ENCODE measurements around the gene ZFYVE27.

The ZFYVE27 gene

GRCh38 chr10:97798958-97799610, 62.2 kb downstream of the ZFYVE27 start:
- no peak for FAIRE-seq

GRCh38 chr10:97800474-97800873, 63.5 kb downstream of the ZFYVE27 start:
- no peak for FAIRE-seq

DNA sequence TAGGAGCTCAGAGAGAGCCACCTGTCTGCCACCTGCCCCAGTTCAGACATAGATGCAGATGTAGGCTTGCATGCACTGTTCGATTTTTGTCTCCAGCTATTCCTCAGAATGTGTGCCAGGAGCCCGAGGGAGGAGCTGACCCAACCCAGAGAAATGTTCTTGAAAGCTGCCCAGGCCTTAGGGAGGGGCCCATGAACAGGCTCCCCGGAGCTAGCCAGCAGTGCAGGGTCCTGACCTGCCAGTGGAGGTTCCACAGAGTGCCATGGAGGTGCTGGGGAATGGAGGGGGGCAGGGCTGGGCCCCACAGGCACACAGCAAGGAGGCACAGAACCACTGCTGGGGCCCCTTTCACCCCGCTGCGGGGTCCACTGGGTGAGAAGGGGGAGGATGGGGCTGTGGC, 64.5 kb downstream of the ZFYVE27 start:
- FAIRE-seq = no peak

DNA sequence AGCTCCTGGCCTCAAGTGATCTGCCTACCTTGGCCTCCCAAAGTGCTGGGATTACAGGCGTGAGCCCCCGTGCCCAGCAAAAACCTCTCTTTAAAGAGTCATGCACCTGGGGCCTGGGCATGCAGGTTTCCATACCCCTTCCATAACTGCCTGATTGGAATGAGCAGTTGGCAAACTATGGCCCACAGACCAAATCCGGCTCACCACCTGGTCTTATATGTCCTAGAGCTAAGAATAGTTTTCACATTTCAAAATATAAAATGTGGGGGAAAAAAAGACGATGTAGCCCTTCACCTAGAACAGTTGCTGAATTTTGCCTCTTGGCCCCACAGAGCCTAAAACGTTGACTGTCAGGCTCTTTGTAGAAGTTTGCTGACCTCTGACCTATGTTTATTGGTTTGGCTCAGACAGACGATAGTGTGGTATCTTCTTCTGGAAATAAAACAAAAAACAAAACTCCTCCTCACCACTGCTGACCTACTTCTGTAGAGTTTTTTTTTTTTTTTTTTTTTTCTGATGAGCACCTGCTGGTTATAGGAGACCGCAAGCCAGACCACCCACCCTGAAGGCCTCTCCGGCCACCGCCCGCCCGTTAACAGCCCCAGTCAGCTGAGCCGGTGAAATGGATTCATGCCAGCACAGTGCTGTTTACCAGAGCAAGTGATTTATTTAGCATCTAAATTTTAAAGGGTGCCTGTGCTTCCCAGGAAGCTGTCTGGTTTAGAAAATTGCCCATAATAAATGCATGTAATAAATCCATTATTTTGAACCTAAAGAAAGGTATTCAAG, 68.4 kb downstream of the ZFYVE27 start:
- no peak for FAIRE-seq

DNA sequence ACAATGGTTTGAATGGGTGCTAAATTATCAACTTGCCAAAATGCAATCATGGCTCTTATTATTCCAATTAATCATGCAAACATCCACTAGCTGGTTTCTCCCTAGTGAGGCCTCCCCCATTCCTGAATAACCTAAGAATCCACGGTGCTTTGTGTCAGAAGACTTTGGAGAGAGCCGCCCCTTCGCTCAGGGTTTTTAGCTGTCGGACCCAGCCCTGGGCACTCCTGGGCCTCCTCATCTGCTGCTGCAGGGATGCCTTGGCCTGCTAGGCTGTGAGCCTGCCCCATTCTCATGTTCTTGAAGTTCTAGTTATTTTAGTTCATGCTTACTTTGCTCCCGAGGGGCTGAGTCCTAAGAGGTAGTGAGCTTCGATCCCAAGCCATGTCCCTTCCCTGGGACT, 69.0 kb downstream of the ZFYVE27 start:
- no peak for FAIRE-seq

GRCh38 chr10:97810446-97810845, 73.5 kb downstream of the ZFYVE27 start:
- FAIRE-seq = no peak

Data from G401.6 (cell line).